Measurements from ENCODE around the gene NR2C2. TPM values are rescaled to one million over a fixed set of nuclear protein-coding genes. Genes with fewer than 3 reads are reported as not detected.
A peak's percentile ranks its signal among the peaks of the same experiment; 100 is the strongest.

Gene NR2C2
- total and polyA plus RNA-seq, 5 donors from 2014 or later, result 9.3 to 61.5 (median 12.4) TPM

DNA sequence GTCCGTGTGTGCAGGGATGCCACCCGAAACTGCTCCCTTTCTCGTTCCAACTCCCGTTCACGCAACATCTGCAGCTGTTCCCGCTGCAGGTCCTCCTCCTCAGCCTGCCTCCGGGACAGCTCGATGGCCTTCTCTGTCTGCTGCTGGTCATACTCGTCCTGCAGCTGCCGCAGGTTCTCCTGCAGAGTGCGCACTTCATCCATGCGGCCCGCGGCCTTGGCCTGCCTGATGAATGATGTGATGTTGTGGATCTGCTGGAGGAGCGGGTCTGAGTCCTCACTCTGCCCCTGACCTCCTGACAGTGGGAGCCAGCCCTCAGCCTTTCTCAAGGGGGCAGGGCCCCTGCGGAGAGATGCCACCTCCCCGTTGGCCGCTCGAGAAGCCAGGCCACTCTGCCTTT lies 127.1 kb downstream of the NR2C2 start:
- Histone ChIP-seq H3K4me3 (ENCODE audit: low read depth, low read length) (no peak overlapping the region), H3K9me3 (ENCODE audit: control insufficient read depth in 2 of 2, low read length in 2 of 2) (no peaks in the 10 kb centered on the region), H3K27me3 (ENCODE audit: control insufficient read depth, insufficient read depth, low read length) (no peaks in the 10 kb centered on the region), H3K36me3 (ENCODE audit: control insufficient read depth, insufficient read depth, low read length) (peaks cover 82% of the 10 kb centered on the region), H3K27ac (ENCODE audit: insufficient read depth, low read length, poor library complexity, severe bottlenecking) (no peak overlapping the region), H3K4me1 (ENCODE audit: control insufficient read depth, insufficient read depth, low read length, poor library complexity, severe bottlenecking) (no peaks in the 10 kb centered on the region)
- Mint-ChIP-seq H3K9me3 (no peaks in the 10 kb centered on the region), H3K27ac (no peak overlapping the region), H3K27me3 (no peaks in the 10 kb centered on the region), H3K4me1 (peaks cover 0 to 6% (median under 1%) of the 10 kb centered on the region in 4 donors), H3K4me3 (no peak overlapping the region), H3K36me3 (peaks cover 49% of the 10 kb centered on the region)
- DNase-seq, result no peak
- ATAC-seq (ENCODE audit: low read depth in 2 of 2), result no peak

DNA sequence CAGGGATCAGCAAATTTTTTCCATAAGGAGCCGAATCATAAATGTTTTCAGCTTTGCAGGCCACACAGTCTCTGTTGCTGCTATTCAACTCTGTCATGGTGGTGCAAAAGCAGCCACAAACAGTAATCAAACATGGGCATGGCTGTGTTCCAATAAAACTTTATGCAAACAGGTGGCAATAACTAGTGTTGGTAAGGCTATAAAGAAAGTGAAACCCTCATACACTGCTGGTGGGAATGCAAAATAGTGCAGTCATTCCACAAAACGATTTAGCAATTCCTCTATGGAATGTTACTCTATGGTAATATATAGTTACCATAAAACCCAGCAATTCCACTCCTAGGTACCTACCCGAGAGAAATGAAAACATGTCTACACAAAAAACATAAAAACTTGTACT lies 131.7 kb downstream of the NR2C2 start:
- Mint-ChIP-seq H3K27me3 (no peaks in the 10 kb centered on the region), H3K27ac (no peak overlapping the region), H3K9me3 (no peaks in the 10 kb centered on the region), H3K4me3 (no peak overlapping the region), H3K36me3 (peaks cover 66% of the 10 kb centered on the region), H3K4me1 (peaks cover 0 to 8% (median 2%) of the 10 kb centered on the region in 4 donors)
- Histone ChIP-seq H3K4me3 (ENCODE audit: low read depth, low read length) (no peak overlapping the region), H3K4me1 (ENCODE audit: control insufficient read depth, insufficient read depth, low read length, poor library complexity, severe bottlenecking) (no peaks in the 10 kb centered on the region), H3K27ac (ENCODE audit: insufficient read depth, low read length, poor library complexity, severe bottlenecking) (no peak overlapping the region), H3K36me3 (ENCODE audit: control insufficient read depth, insufficient read depth, low read length) (peaks cover 94% of the 10 kb centered on the region), H3K27me3 (ENCODE audit: control insufficient read depth, insufficient read depth, low read length) (no peaks in the 10 kb centered on the region), H3K9me3 (ENCODE audit: control insufficient read depth in 2 of 2, low read length in 2 of 2) (no peaks in the 10 kb centered on the region)
- ATAC-seq (ENCODE audit: low read depth in 2 of 2) (no peak), DNase-seq (no peak)

DNA sequence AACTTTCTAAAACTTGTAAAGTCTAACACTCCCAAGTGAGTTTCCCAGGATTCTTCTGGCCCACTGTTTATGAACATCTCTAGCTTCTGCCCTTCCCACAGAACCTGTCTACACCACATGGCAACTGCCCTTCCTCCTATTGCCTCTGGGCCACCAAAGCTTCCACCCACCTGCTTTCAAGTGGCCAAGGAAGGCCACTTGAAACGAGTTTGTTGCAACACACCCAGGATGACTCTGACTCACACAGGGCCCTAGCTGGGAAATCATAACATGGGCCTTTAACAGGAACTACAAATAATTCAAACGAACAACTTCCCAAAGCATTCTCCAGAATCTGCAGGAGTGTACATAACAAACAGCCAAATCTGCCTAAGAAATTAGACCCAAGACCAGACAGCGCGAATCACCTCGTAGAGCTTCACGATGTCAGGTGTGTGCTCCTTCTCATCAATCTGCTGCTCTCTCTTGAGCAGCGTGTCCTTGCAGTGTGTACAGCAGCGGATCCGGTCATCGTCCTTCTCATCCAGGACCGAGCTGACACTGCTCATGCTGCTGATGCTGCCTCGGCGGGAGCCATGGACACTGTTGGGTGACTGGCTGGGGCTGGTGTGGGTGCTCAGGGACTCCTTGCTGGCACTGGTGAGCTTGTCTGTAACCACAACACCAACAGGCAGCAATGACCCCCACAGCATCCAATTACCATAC lies 134.7 kb downstream of the NR2C2 start:
- Mint-ChIP-seq H3K4me1 (peaks cover 0 to 8% (median 4%) of the 10 kb centered on the region in 4 donors), H3K27me3 (no peaks in the 10 kb centered on the region), H3K9me3 (no peaks in the 10 kb centered on the region), H3K36me3 (peaks cover 60% of the 10 kb centered on the region), H3K27ac (no peak overlapping the region), H3K4me3 (no peak overlapping the region)
- no peaks in the 10 kb centered on the region for H3K4me1 ChIP-seq (ENCODE audit: control insufficient read depth, insufficient read depth, low read length, poor library complexity, severe bottlenecking)
- no peak overlapping the region for H3K4me3 ChIP-seq (ENCODE audit: low read depth, low read length)
- ATAC-seq (ENCODE audit: low read depth in 2 of 2) (no peak), DNase-seq (no peak)
- H3K27ac ChIP-seq (ENCODE audit: insufficient read depth, low read length, poor library complexity, severe bottlenecking), result no peak overlapping the region
- peaks cover 91% of the 10 kb centered on the region for H3K36me3 ChIP-seq (ENCODE audit: control insufficient read depth, insufficient read depth, low read length)
- H3K9me3 ChIP-seq (ENCODE audit: control insufficient read depth in 2 of 2, low read length in 2 of 2), result no peaks in the 10 kb centered on the region
- H3K27me3 ChIP-seq (ENCODE audit: control insufficient read depth, insufficient read depth, low read length), result no peaks in the 10 kb centered on the region

DNA sequence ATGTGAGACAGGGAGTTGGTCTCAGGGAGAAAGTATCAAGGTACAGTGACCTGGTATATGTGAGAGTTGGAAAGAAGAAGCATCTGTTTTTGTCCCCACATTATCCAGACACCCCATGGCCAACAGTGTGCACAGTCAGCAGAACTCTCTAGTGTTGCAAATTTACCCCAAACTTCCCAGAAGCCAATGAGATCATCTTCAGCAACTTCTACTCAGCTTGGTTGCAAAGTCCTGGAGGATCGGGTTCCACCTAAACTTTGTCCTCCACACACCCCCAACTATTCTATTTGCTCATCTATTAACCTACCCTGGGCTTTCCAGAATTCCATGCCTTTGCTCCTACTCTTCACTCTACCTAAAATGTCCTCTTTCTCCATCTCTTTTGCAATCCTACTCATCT lies 135.9 kb downstream of the NR2C2 start:
- Histone ChIP-seq H3K27me3 (ENCODE audit: control insufficient read depth, insufficient read depth, low read length) (no peaks in the 10 kb centered on the region), H3K9me3 (ENCODE audit: control insufficient read depth in 2 of 2, low read length in 2 of 2) (no peaks in the 10 kb centered on the region), H3K27ac (ENCODE audit: insufficient read depth, low read length, poor library complexity, severe bottlenecking) (no peak overlapping the region), H3K4me3 (ENCODE audit: low read depth, low read length) (no peak overlapping the region), H3K36me3 (ENCODE audit: control insufficient read depth, insufficient read depth, low read length) (peaks cover 88% of the 10 kb centered on the region), H3K4me1 (ENCODE audit: control insufficient read depth, insufficient read depth, low read length, poor library complexity, severe bottlenecking) (no peaks in the 10 kb centered on the region)
- Mint-ChIP-seq H3K4me3 (no peak overlapping the region), H3K27me3 (no peaks in the 10 kb centered on the region), H3K27ac (peak overlapping the region in 1 of 3 donors; percentile 3), H3K36me3 (peaks cover 50% of the 10 kb centered on the region), H3K4me1 (peaks cover 0 to 7% (median 3%) of the 10 kb centered on the region in 4 donors), H3K9me3 (no peaks in the 10 kb centered on the region)
- no peak for ATAC-seq (ENCODE audit: low read depth in 2 of 2)
- no peak for DNase-seq

DNA sequence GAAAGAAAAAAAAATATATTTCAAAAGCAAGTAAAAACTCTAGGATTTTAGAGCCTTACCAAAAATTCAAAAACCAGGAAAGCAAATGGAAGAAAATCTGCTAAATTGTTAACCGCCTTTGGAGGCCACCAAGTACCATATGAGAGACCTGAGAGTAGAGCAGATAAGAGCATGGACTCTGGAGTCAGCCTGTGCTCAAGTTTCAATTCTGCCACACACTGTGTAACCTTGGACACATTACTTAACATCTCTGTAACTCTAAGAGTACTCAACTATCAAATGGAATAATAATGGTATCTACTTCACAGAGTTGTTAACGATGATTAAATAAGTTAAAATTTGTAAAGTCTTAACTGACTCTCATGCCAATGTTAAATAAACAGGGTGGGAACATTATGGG lies 138.9 kb downstream of the NR2C2 start:
- Histone ChIP-seq H3K36me3 (ENCODE audit: control insufficient read depth, insufficient read depth, low read length) (peaks cover 86% of the 10 kb centered on the region), H3K27ac (ENCODE audit: insufficient read depth, low read length, poor library complexity, severe bottlenecking) (no peak overlapping the region), H3K4me1 (ENCODE audit: control insufficient read depth, insufficient read depth, low read length, poor library complexity, severe bottlenecking) (no peaks in the 10 kb centered on the region), H3K27me3 (ENCODE audit: control insufficient read depth, insufficient read depth, low read length) (no peaks in the 10 kb centered on the region), H3K9me3 (ENCODE audit: control insufficient read depth in 2 of 2, low read length in 2 of 2) (no peaks in the 10 kb centered on the region), H3K4me3 (ENCODE audit: low read depth, low read length) (no peak overlapping the region)
- Mint-ChIP-seq H3K9me3 (no peaks in the 10 kb centered on the region), H3K36me3 (peaks cover 47% of the 10 kb centered on the region), H3K4me3 (no peak overlapping the region), H3K27me3 (no peaks in the 10 kb centered on the region), H3K27ac (no peak overlapping the region), H3K4me1 (peaks cover 0 to 14% (median 9%) of the 10 kb centered on the region in 4 donors)
- no peak for DNase-seq
- ATAC-seq (ENCODE audit: low read depth in 2 of 2), result no peak

DNA sequence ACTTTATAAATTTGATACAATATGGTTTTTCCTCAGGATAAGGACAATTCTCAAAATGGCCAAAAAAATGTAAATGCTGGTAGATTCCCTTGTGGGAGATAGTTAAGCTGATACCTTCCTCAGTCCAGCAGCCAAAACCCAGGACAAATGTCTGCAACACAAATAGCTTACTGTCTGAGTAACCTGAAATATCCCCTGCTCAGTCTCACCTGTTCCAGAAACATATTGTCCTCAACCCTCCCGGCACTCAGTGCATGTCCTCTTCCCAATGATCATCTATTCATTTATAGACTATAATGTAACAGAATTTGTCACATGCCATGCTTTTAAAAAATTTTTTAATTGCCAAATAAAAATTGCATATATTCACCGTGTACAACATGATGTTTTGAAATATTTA lies 139.3 kb downstream of the NR2C2 start:
- no peaks in the 10 kb centered on the region for H3K27me3 Mint-ChIP-seq
- H3K36me3 Mint-ChIP-seq, result peaks cover 45% of the 10 kb centered on the region
- no peak overlapping the region for H3K27ac Mint-ChIP-seq
- H3K4me3 ChIP-seq (ENCODE audit: low read depth, low read length), result no peak overlapping the region
- H3K36me3 ChIP-seq (ENCODE audit: control insufficient read depth, insufficient read depth, low read length), result peaks cover 86% of the 10 kb centered on the region
- peaks cover 0 to 16% (median 11%) of the 10 kb centered on the region in 4 donors for H3K4me1 Mint-ChIP-seq
- H3K27ac ChIP-seq (ENCODE audit: insufficient read depth, low read length, poor library complexity, severe bottlenecking), result no peak overlapping the region
- DNase-seq, result no peak
- no peak overlapping the region for H3K4me3 Mint-ChIP-seq
- no peaks in the 10 kb centered on the region for H3K4me1 ChIP-seq (ENCODE audit: control insufficient read depth, insufficient read depth, low read length, poor library complexity, severe bottlenecking)
- no peak for ATAC-seq (ENCODE audit: low read depth in 2 of 2)
- H3K27me3 ChIP-seq (ENCODE audit: control insufficient read depth, insufficient read depth, low read length), result no peaks in the 10 kb centered on the region
- no peaks in the 10 kb centered on the region for H3K9me3 ChIP-seq (ENCODE audit: control insufficient read depth in 2 of 2, low read length in 2 of 2)
- no peaks in the 10 kb centered on the region for H3K9me3 Mint-ChIP-seq

DNA sequence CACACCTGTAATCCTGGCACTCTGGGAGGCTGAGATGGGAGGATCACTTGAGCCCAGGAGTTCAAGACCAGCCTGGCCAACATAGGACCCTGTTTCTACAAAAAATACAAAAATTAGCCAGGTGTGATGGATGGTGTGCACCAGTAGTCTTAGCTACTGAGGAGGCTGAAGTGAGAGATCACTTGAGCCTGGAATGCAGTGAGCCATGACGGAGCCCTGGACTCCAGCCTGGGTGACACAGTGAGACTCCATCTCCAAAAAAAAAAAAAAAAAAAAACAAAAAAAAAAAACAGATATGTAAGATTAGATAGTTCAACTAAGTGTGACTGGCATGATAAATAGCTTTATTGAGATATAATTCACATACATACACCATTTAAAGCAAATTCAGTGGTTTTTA lies 141.8 kb downstream of the NR2C2 start:
- Histone ChIP-seq H3K36me3 (ENCODE audit: control insufficient read depth, insufficient read depth, low read length) (peaks cover 71% of the 10 kb centered on the region), H3K27ac (ENCODE audit: insufficient read depth, low read length, poor library complexity, severe bottlenecking) (no peak overlapping the region), H3K9me3 (ENCODE audit: control insufficient read depth in 2 of 2, low read length in 2 of 2) (no peaks in the 10 kb centered on the region), H3K27me3 (ENCODE audit: control insufficient read depth, insufficient read depth, low read length) (no peaks in the 10 kb centered on the region), H3K4me3 (ENCODE audit: low read depth, low read length) (no peak overlapping the region), H3K4me1 (ENCODE audit: control insufficient read depth, insufficient read depth, low read length, poor library complexity, severe bottlenecking) (no peaks in the 10 kb centered on the region)
- Mint-ChIP-seq H3K9me3 (no peaks in the 10 kb centered on the region), H3K27ac (no peak overlapping the region), H3K4me1 (peaks cover 0 to 14% (median 10%) of the 10 kb centered on the region in 4 donors), H3K27me3 (no peaks in the 10 kb centered on the region), H3K36me3 (peaks cover 32% of the 10 kb centered on the region), H3K4me3 (no peak overlapping the region)
- ATAC-seq (ENCODE audit: low read depth in 2 of 2), result no peak
- no peak for DNase-seq

DNA sequence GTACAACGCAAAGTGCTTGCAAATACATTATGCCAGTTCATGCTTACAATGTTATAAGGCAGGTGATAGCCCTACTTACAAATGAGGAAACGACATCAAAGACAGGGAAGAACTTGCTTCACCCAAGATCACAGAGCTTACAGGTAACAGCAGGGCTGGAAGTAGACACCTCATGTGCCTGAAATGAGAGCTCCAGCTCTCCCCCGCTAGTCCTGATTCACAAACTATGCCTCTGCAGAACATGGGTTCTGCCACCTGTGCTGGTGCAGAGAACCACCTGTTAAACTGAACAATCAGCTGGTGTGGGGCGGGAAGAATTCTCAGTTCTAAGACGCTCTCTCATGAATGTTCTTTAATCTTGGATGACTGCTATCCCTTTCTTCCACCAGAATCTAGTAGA lies 144.2 kb downstream of the NR2C2 start:
- Histone ChIP-seq H3K36me3 (ENCODE audit: control insufficient read depth, insufficient read depth, low read length) (peaks cover 71% of the 10 kb centered on the region), H3K4me1 (ENCODE audit: control insufficient read depth, insufficient read depth, low read length, poor library complexity, severe bottlenecking) (no peaks in the 10 kb centered on the region), H3K9me3 (ENCODE audit: control insufficient read depth in 2 of 2, low read length in 2 of 2) (no peaks in the 10 kb centered on the region), H3K27ac (ENCODE audit: insufficient read depth, low read length, poor library complexity, severe bottlenecking) (no peak overlapping the region), H3K4me3 (ENCODE audit: low read depth, low read length) (no peak overlapping the region), H3K27me3 (ENCODE audit: control insufficient read depth, insufficient read depth, low read length) (no peaks in the 10 kb centered on the region)
- H3K36me3 Mint-ChIP-seq, result peaks cover 36% of the 10 kb centered on the region
- H3K27ac Mint-ChIP-seq, result no peak overlapping the region
- ATAC-seq (ENCODE audit: low read depth in 2 of 2) (no peak), DNase-seq (no peak)
- H3K9me3 Mint-ChIP-seq, result no peaks in the 10 kb centered on the region
- H3K4me3 Mint-ChIP-seq, result no peak overlapping the region
- no peaks in the 10 kb centered on the region for H3K27me3 Mint-ChIP-seq
- peaks cover 0 to 19% (median 11%) of the 10 kb centered on the region in 4 donors for H3K4me1 Mint-ChIP-seq

All from CD4-positive, CD25-positive, alpha-beta regulatory T cell (primary cell).